SK-N-SH (cell line): ENCODE results near the gene FBXO42. TPM values are rescaled to one million over a fixed set of nuclear protein-coding genes. Genes with fewer than 3 reads are reported as not detected.

Source experiments
- CTCF ChIA-PET: fragments of 300-600, 350-600 bp; formaldehyde crosslinking; extraction: SDS; loops from one replicate; lab custom pipeline; 2021; lab: Yijun Ruan, JAX
- POLR2A ChIA-PET: fragments of 350-600 bp; sonication (Branson Sonifier 250); formaldehyde crosslinking; extraction: SDS; loops from one replicate; lab custom pipeline; 2020; ENCODE audit warnings: antibody characterized with exemption, inconsistent platforms; lab: Yijun Ruan, JAX
- DNase-seq: peaks from one replicate; pipeline ENCODE4 v3.0.0; 2012
- H2AFZ ChIP-seq: fragments of 200-600 bp; sonication (generic); 2 replicates; pipeline ENCODE4 v1.8.1; 2016; ENCODE audit warnings: antibody characterized with exemption, mild to moderate bottlenecking, low read depth
- H3F3A ChIP-seq: fragments of 200-600 bp; sonication (generic); replicated peaks from 2 replicates; pipeline ENCODE3; 2016; ENCODE audit warnings: antibody characterized with exemption, mild to moderate bottlenecking; ENCODE audit not compliant: insufficient read depth
- H3K27ac ChIP-seq, 2 experiments: fragments of 200-500 bp in 1 of 2; fragments of 200-600 bp in 1 of 2; sonication (Bioruptor generic) in 1 of 2; sonication (generic), shearing (Covaris generic) in 1 of 2; 2 replicates each; pipeline versions ENCODE4 v1.5.1 to v1.6.1; 2014 to 2016; ENCODE audit warnings: low read depth in 2 of 2, inconsistent platforms in 1 of 2, low read length in 1 of 2, mild to moderate bottlenecking in 1 of 2, mixed read lengths in 1 of 2
- H3K27me3 ChIP-seq: fragments of 200-600 bp; sonication (generic), shearing (Covaris generic); 2 replicates; pipeline ENCODE4 v1.6.1; 2016; ENCODE audit warnings: mixed run types; ENCODE audit not compliant: insufficient read depth
- H3K36me3 ChIP-seq, 2 experiments: fragments of 200-500 bp in 1 of 2; fragments of 200-600 bp in 1 of 2; sonication (Bioruptor generic) in 1 of 2; sonication (generic) in 1 of 2; replicated peaks in 1 of 2; 2 replicates each; pipeline versions ENCODE3 to v1.5.1; 2014 to 2016; ENCODE audit warnings: low read length in 1 of 2, mild to moderate bottlenecking in 1 of 2; ENCODE audit not compliant: insufficient read depth in 2 of 2, control insufficient read depth in 1 of 2
- H3K4me1 ChIP-seq, 2 experiments: fragments of 200-500 bp in 1 of 2; fragments of 200-600 bp in 1 of 2; sonication (Bioruptor generic) in 1 of 2; sonication (generic), shearing (Covaris generic) in 1 of 2; 2 replicates each; pipeline versions ENCODE4 v1.5.1 to v1.6.1; 2014 to 2016; ENCODE audit warnings: low read depth in 1 of 2, low read length in 1 of 2, mixed run types in 1 of 2; ENCODE audit not compliant: insufficient read depth in 2 of 2, control insufficient read depth in 1 of 2
- H3K4me2 ChIP-seq: fragments of 200-600 bp; sonication (generic), shearing (Covaris generic); 2 replicates; pipeline ENCODE4 v1.6.1; 2017; ENCODE audit warnings: mixed run types
- H3K4me3 ChIP-seq, 2 experiments: fragments of 200-500 bp in 1 of 2; fragments of 200-600 bp in 1 of 2; sonication (Bioruptor generic) in 1 of 2; sonication (generic), shearing (Covaris generic) in 1 of 2; 2 replicates each; pipeline versions ENCODE4 v1.5.1 to v1.8.1; 2014 to 2016; ENCODE audit warnings: low read depth in 2 of 2, inconsistent platforms in 1 of 2, low read length in 1 of 2, mild to moderate bottlenecking in 1 of 2, mixed read lengths in 1 of 2, moderate library complexity in 1 of 2
- H3K79me2 ChIP-seq: fragments of 200-600 bp; sonication (generic); 2 replicates; pipeline ENCODE4 v1.8.1; 2017; ENCODE audit warnings: mild to moderate bottlenecking; ENCODE audit not compliant: insufficient read depth
- H3K9ac ChIP-seq: fragments of 200-600 bp; sonication (generic); 2 replicates; pipeline ENCODE4 v1.6.1; 2017; ENCODE audit warnings: mixed run types
- H3K9me2 ChIP-seq: fragments of 200-600 bp; sonication (generic); 2 replicates; pipeline ENCODE4 v1.6.1; 2017; ENCODE audit warnings: mixed run types
- H3K9me3 ChIP-seq: fragments of 200-600 bp; sonication (generic); 2 replicates; pipeline ENCODE4 v1.6.1; 2017; ENCODE audit warnings: mixed run types, mild to moderate bottlenecking, moderate library complexity
- H4K20me1 ChIP-seq: fragments of 200-600 bp; sonication (generic); 2 replicates; pipeline ENCODE4 v1.6.1; 2017; ENCODE audit warnings: mild to moderate bottlenecking, mixed run types; ENCODE audit not compliant: insufficient read depth
- CTCF ChIP-seq: fragments of 200-600 bp; sonication (generic); IDR thresholded peaks from 2 replicates; pipeline ENCODE4 v1.6.1; 2017; ENCODE audit warnings: antibody characterized with exemption, mild to moderate bottlenecking, moderate library complexity
- FOXM1 ChIP-seq: IDR thresholded peaks from 2 replicates; pipeline ENCODE4 v1.4.0; 2012; ENCODE audit warnings: low read depth, mild to moderate bottlenecking
- GATA2 ChIP-seq: sonication (generic); formaldehyde crosslinking; IDR thresholded peaks from 2 replicates; pipeline ENCODE4 v1.5.0; 2020; ENCODE audit warnings: mild to moderate bottlenecking, missing genetic modification reagents
- IRF3 ChIP-seq: fragments of 150-350 bp; IDR thresholded peaks from 2 replicates; pipeline ENCODE4 v1.6.1; 2016; ENCODE audit warnings: mild to moderate bottlenecking, low read depth, low read length
- JUND ChIP-seq: IDR thresholded peaks from 2 replicates; pipeline ENCODE4 v1.4.0; 2012
- MAX ChIP-seq: IDR thresholded peaks from 2 replicates; pipeline ENCODE4 v1.4.0; 2012; ENCODE audit warnings: low read depth
- MEF2A ChIP-seq: IDR thresholded peaks from 2 replicates; pipeline ENCODE4 v1.4.0; 2012; ENCODE audit warnings: low read depth, borderline replicate concordance
- NRF1 ChIP-seq: IDR thresholded peaks from 2 replicates; pipeline ENCODE4 v1.6.1; 2012; ENCODE audit warnings: low read depth, mild to moderate bottlenecking, low read length
- PBX3 ChIP-seq: IDR thresholded peaks from 2 replicates; pipeline ENCODE4; 2012
- POLR2AphosphoS5 ChIP-seq: IDR thresholded peaks from 2 replicates; pipeline ENCODE4 v1.6.1; 2012; ENCODE audit warnings: low read depth, low read length
- RAD21 ChIP-seq: IDR thresholded peaks from 2 replicates; pipeline ENCODE4 v1.6.1; 2012; ENCODE audit warnings: mild to moderate bottlenecking, low read length
- RCOR1 ChIP-seq: fragments of 150-350 bp; IDR thresholded peaks from 2 replicates; pipeline ENCODE4 v1.6.1; 2017; ENCODE audit warnings: antibody characterized with exemption, low read length
- REST ChIP-seq: IDR thresholded peaks from 2 replicates; pipeline ENCODE4 v1.6.1; 2012; ENCODE audit warnings: mild to moderate bottlenecking, low read depth, low read length, moderate library complexity
- SIN3A ChIP-seq: IDR thresholded peaks from 2 replicates; pipeline ENCODE4 v1.6.1; 2012; ENCODE audit warnings: low read depth, mild to moderate bottlenecking, low read length, moderate library complexity, borderline replicate concordance
- SMC3 ChIP-seq: IDR thresholded peaks from 2 replicates; pipeline ENCODE4 v1.6.1; 2012; ENCODE audit warnings: low read depth, low read length, improper control_type of control experiment
- TAF1 ChIP-seq: IDR thresholded peaks from 2 replicates; pipeline ENCODE4 v1.6.1; 2012; ENCODE audit warnings: low read depth, mild to moderate bottlenecking, low read length, moderate library complexity, borderline replicate concordance
- TCF12 ChIP-seq: IDR thresholded peaks from 2 replicates; pipeline ENCODE4 v1.4.0; 2012
- TEAD4 ChIP-seq: IDR thresholded peaks from 2 replicates; pipeline ENCODE4 v1.4.0; 2012; ENCODE audit warnings: mild to moderate bottlenecking, borderline replicate concordance; ENCODE audit not compliant: insufficient read depth
- USF2 ChIP-seq: fragments of 150-350 bp; IDR thresholded peaks from 2 replicates; pipeline ENCODE4 v1.6.1; 2017; ENCODE audit warnings: antibody characterized with exemption, low read length, low read depth, borderline replicate concordance
- YY1 ChIP-seq: IDR thresholded peaks from 2 replicates; pipeline ENCODE4 v1.4.0; 2012; ENCODE audit warnings: low read depth, mild to moderate bottlenecking
- WGBS: methylation state at CpG from one replicate; pipeline ENCODE4 v1.1.6; 2017; ENCODE audit warnings: low lambda C conversion rate; 5-methylcytosine and 5-hydroxymethylcytosine counted together
- polyA plus RNA-seq, 3 experiments: library from polyadenylated mRNA; depleted of rRNA; stranded (reverse); fragments of >200 nt; gene quantifications; 2 replicates each; pipeline ENCODE4 v1.2.3, GENCODE V29; 2012

FBXO42 gene
- polyA plus RNA-seq, 1 of the 3 experiments (the other 2 are of a cell fraction), result 8.6 TPM

- TF ChIP-seq PBX3 (no peak), MAX (no peak), FOXM1 (no peak), YY1 (no peak), IRF3 (no peak), POLR2AphosphoS5 (no peak)
Observed at GRCh38 chr1:16281765-16282164, 70.5 kb downstream of the FBXO42 start (continued).

GRCh38 chr1:16279186-16279585 is 73.1 kb downstream of the FBXO42 start:
- no peak for DNase-seq
- Histone ChIP-seq H3K27ac (no peak overlapping the region), H3K4me2 (no peak overlapping the region), H3K4me1 (no peaks in the 10 kb centered on the region), H3K4me3 (no peak overlapping the region), H3K9ac (no peak overlapping the region), H3F3A (no peaks in the 10 kb centered on the region), H2AFZ (no peak overlapping the region), H3K79me2 (peaks cover 16% of the 10 kb centered on the region; the same call in 1 of the 2 replicates), H3K27me3 (no peaks in the 10 kb centered on the region), H3K36me3 (peaks cover 0 to 10% of the 10 kb centered on the region in 2 experiments), H3K9me2 (no peaks in the 10 kb centered on the region), H4K20me1 (no peaks in the 10 kb centered on the region), H3K9me3 (no peaks in the 10 kb centered on the region)
- CTCF ChIA-PET, result interaction anchor here (0.7 to 1.1 kb wide), 3 partner anchors 14 to 73 kb away, joined by 3 read pairs; partner anchors contain the start of gene FBXO42
- TF ChIP-seq CTCF, result no peak
- no peak for TF ChIP-seq USF2
- no peak for TF ChIP-seq TAF1
- TF ChIP-seq GATA2, result no peak
- no peak for TF ChIP-seq RAD21
- no peak for TF ChIP-seq POLR2AphosphoS5
- TF ChIP-seq FOXM1, result no peak
- TF ChIP-seq SMC3, result no peak
- no peak for TF ChIP-seq YY1
- no peak for TF ChIP-seq TCF12
- no peak for TF ChIP-seq RCOR1
- TF ChIP-seq REST, result no peak
- no peak for TF ChIP-seq SIN3A
- TF ChIP-seq TEAD4, result no peak
- TF ChIP-seq NRF1, result no peak
- no peak for TF ChIP-seq JUND
- TF ChIP-seq MEF2A, result no peak
- POLR2A ChIA-PET, result no interaction called here
- WGBS, result 82% methylated on average over 2 of the region's 2 CpGs
